ENCODE data around the gene MICOS13.
A peak's percentile ranks its signal among the peaks of the same experiment; 100 is the strongest.
"Not testable (repeated sequence)": the region's sequence is repeated elsewhere in the genome, so short reads cannot be mapped to it uniquely, and the experiment has no call there.

MICOS13 gene

DNA sequence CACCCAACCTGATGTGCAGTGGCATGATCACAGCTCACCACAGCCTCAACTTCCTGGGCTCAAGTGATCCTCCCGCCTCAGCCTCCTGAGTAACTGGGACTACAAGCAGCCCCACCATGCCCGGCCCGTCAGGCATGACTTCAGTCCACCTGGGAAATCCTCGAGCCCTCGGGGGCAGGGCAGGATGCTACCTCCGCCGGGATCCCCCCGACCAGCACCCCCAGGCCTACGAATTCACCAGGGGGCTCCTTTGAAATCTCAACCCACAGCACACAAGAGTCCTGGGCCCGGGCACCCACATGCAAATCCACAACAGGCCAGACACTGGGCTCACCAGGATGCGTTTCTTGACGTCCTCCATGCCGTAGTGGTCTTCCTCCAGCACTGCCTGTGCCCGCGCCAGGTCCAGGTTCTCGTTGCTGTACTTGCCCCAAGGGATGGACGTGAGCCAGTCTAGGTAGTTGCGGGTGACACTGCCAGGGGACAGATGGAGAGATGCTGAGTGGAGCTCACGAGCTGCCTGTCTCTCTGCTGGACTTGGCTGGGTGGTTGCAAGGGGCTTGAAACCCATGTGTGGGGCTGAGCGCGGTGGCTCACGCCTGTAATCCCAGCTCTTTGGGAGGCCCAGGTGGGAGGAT is 20.3 kb upstream of the MICOS13 start:
- DNase-seq: peak; percentile 36

- DNase-seq: no peak
Measured at GRCh38 chr19:5698635-5699422, 18.5 kb upstream of the MICOS13 start.

GRCh38 chr19:5697890-5698634 is 17.7 kb upstream of the MICOS13 start:
- no peak for DNase-seq

DNA sequence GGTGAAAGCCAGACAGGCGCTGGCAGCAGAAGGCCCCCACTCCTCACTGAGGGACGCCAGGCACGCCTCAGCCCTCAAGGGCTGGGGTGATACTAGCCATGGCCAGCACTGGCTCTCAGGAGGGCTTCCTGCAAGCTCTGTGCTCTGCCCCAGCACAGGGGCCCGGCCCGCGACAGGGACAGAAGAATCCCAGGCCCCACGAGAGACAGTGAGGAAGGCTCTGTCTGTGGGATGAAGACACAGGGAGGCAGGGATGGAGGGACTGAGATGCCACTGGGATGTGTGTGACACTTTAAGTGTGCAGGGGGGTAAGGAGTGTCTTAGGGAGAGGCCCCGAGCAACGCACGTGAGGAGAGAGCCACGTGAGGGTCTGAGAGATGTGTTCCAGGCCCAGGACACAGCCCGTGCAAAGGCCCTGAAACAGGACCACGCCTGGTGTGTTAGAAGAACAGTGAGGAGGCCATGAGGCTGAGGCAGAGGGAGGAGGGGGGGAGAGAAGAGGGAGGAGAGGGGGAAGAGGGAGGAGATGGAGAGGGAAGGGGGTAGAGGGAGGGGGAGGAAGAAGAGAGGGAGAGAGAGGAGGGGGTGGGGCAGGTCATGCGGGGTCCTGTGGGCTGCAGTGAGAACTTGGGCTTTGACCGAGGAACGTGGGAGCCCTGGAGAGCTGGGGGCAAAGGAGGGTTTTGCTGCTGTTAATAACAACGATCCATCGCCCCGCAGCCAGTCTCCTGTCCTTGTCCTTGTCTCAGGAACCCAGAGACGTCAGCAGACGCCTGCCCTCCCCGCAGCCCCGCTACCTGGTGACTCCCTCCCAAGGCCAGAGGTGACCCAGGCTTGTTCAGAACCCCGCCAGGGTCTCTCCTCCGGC is 16.9 kb upstream of the MICOS13 start:
- DNase-seq: no peak

- DNase-seq: peak; percentile 33
Measured at GRCh38 chr19:5696196-5697021, 16.1 kb upstream of the MICOS13 start.

- peak; percentile 46 for DNase-seq
Measured at GRCh38 chr19:5695649-5696195, 15.4 kb upstream of the MICOS13 start.

DNA sequence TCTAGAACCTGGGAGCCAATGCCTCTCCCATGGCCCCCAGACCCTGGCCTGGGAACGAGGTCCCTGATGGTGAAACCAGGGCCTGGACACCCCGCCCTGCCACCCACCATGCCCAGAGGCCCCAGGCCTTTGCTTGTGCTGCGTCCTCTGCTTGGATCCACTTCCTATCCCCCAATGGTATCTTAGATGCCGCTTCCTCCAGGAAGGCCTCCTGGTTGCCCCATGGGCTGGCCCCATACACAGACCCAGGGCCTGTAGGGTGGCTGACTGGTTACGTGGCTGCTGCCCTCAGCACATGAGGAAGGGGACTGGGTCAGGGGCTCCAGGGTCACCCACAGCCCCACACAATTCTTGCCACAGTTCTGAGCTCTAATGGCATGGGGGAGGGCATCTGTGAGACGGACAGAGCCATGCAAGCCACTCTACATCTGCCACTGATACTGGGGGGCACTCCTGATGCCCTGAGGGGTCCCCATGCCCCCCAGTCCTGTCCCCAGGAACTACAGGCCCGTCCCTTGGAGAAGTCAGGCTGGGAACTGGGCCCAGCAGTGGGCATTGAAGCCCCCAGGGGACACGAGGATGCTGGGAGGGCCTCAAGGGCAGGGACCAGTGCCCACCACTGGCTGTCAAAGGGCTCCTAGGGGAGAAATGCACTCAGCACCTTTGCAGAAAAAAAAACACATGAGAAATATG is 14.8 kb upstream of the MICOS13 start:
- DNase-seq: no peak

GRCh38 chr19:5694167-5694955 is 14.0 kb upstream of the MICOS13 start:
- no peak for DNase-seq

DNA sequence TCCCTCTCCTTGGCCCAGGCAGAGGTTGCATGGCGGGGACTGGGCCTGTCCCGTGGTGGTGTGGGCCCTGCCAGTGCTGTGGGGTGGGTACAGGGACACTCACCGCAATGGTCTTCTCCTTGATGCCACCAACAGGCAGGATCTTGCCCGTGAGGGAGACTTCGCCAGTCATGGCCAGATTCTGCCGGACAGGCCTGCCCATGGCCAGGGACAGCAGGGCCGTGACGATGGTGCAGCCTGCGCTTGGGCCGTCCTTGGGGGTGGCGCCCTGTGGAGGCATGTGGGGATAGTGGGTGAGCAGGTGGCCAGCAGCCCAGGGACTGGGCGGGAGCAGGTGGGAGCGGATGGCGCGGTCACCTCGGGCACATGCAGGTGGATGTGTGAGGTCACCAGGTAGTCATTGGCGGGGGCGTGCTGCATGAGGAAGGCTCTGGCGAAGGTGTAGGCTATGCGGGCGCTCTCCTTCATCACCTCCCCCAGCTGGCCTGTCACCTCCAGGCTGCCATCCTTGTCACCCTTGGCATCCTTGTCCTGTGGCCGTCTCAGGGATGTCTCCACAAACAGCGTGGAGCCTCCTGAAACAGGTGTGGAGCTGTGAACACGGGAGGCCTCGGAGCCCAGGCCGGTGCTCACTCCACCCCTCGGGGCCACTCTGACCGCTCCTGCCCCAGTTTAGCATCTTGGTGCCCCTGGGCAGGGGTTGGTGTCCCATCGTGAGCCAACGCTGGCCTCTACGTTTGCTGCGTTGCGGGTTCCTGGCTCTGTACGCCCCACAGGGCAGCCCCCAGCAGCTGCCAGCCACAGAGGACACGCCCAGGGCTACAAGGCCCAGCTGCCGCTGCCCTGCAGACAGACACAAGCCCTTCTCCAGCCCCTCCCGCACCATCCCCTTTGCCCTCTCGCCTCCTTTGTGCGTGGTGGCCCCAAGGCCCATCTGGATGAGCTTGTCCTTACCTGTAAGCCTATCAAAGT is 13.2 kb upstream of the MICOS13 start:
- no peak for DNase-seq

DNA sequence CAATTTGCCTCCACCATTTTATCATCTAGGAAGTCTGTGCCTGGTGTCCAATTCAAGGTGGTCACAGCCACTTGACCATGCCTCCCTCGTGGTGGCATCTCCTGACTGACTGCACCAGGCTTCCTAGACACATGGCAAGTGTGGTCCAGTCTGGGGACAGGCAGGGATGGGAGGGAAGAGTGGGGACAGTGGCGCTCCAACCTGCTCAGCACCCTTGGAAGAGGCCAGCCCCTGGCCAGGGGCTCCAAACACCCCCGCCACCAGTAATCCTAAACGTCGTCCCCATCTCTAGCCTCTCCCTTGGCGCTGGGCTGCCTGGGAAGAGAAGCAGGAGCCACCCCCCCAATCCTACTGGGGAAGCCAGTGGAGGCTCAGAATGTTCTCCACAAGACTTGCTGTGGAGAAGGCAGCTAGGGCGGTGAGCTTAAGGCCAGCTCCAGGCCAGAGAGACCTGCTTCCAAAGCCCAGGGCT is 12.4 kb upstream of the MICOS13 start:
- no peak for DNase-seq

- DNase-seq: no peak
Measured at GRCh38 chr19:5691822-5692722, 11.8 kb upstream of the MICOS13 start.

GRCh38 chr19:5690955-5691821 is 10.9 kb upstream of the MICOS13 start:
- peak; percentile 78 for DNase-seq

DNA sequence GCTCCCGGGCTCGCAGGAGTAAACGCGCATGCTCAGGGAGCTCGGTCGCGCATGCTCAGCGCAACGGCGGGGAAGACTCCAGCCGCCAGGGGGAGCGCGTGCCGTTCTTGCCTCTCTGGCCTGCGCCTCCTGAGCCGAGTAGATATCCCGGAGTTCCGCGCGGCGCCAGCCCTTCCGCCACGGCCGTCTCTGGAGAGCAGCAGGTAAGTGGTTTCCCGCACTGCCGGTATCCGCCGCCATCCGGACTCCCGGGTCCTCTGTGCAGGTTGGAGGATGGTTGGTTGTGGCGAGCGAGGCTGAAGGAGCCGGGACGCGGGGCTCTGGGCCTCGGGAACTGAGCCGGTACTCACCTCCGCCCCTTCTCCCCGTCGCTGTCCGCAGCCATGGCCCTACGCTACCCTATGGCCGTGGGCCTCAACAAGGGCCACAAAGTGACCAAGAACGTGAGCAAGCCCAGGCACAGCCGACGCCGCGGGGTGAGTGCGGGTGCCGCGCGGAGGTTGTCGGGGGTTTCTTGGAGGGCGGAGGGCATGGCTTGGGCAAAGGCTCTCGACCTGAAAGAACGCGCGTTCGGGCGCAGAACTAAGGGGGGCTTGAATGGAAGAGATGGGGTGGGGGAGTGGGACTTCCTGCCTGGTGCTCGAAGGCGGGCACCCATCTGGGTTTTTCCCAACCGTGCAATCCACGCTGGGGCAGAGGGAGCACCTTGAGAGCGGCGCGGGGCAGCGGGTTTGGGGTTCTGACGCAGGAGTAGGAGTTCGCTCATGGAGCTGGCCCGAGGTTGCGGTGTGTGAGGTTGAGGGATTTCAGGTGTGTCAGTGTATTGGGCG is 10.0 kb upstream of the MICOS13 start, which contains the start of gene RPL36:
RPL36 (plus strand) TSS at position 171 of the 830 bp plus-strand sequence; CDS start at position 384, 213 bp downstream.
- peak; percentile 99 for DNase-seq

DNA sequence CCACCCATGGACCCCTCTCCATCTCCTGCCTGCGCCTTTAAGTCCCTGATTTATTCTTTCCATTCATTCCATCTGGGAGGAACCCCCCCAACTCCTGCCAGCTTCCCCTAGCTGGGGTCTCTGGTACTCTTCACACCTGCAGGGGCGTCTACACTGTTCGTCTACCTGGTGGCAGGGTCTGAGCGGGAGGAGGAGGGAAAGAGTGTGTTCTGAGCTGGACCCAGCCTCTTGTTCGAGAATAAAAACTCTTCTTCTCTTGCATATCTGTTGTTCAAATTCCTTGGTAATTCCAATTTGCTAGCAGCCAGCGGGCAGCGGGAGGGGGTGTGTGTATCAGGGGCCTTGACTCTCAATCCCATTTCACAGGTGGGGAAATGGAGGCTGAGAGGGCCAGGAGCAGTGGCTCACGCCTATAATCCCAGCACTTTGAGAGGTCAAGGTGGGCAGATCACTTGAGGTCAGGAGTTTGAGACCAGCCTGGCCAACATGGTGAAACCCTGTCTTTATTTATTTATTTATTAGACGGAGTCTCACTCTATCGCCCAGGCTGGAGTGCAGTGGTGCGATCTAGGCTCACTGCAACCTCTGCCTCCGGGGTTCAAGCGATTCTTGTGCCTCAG is 8.1 kb upstream of the MICOS13 start:
- not testable (repeated sequence) for DNase-seq
